Measurements from ENCODE around the gene CALCB.
A peak's percentile ranks its signal among the peaks of the same experiment; 100 is the strongest.

Gene CALCB

GRCh38 chr11:15074206-15075161, 1.1 kb downstream of the CALCB start:
- peak; percentile 56 for DNase-seq

DNA sequence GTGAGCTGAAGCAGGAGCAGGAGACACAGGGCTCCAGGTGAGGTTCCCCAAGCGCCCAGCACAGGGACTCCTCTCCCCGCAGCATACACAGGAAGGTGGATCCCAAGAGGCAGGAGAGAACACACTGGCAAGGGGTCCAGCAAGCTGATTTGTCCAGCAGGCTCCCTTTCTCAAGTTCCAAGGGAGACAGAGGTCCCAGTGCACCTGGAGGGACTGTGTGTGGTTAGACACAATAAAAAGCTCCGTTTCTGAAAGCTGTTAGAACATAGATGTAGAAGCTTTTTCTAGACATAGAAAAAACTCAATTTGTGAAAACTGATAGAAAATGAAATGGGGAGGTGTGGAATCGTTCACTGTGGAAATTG, 1.8 kb downstream of the CALCB start:
- DNase-seq = no peak

- DNase-seq = no peak
Observed at GRCh38 chr11:15091175-15091574, 17.8 kb downstream of the CALCB start.

DNA sequence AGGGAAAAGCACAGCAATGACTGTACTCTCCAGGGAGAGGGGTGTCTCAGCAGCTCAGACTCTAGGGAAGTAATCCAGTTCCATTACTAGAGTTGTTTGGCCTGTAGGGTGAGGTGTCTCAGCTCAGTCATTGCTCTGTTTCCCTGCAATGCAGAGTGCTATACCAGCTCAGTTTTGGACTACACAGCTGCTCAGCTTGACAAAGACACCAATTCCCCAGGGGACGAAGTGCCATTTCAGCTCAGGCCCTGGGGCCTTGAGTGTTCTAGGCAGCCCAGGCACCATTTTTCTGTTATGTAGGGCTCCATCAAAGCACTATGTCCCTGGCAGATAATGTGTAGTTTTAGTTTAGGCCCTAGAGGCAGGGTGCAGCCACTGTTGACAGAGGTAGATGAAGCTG, 18.2 kb downstream of the CALCB start:
- no peak for DNase-seq

DNA sequence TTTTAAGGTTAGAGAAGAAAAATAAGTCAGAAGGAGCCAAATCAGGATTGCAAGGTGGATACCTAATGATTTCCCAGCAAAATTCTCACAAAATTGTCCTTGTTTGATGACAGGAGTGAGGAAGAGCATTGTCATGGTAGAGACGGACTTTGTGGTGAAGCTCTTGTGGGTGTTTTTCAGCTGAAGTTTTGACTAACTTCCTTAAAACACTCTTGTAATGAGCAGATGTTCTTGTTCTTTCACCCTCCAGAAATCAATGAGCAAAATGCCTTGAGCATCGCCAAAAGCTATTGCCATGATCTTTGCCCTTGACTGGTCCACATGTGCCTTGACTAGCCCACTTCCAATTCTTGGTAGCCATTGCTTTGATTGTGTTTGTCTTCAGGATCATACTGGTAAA, 20.0 kb downstream of the CALCB start:
- no peak for DNase-seq

DNA sequence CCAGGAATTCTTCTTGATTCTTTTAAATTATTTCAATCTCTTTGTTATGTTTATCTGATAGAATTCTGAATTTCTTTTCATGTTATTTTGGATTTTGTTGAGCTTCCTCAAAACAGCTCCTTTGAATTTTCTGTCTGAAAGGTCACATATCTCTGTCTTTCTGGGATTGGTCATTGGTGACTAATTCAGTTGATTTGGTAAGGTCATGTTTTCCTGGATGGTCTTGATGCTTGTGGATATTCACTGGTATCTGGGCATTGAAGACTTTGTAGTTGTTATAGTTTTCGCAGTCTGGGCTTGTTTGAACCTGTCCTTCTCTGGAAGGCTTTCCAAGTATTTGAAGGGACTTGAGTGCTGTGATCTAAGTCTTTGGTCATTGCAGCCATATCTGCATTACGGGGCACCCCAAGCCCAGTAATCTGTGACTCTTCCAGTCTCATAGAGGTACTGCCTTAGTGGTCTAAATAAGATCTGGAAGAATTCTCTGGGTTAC, 22.4 kb downstream of the CALCB start:
- no peak for DNase-seq

- no peak for DNase-seq
Observed at GRCh38 chr11:15097411-15097810, 24.0 kb downstream of the CALCB start.

- no peak for DNase-seq
Observed at GRCh38 chr11:15099267-15099666, 25.9 kb downstream of the CALCB start.

- DNase-seq = no peak
Observed at GRCh38 chr11:15101072-15101709, 27.8 kb downstream of the CALCB start.

DNA sequence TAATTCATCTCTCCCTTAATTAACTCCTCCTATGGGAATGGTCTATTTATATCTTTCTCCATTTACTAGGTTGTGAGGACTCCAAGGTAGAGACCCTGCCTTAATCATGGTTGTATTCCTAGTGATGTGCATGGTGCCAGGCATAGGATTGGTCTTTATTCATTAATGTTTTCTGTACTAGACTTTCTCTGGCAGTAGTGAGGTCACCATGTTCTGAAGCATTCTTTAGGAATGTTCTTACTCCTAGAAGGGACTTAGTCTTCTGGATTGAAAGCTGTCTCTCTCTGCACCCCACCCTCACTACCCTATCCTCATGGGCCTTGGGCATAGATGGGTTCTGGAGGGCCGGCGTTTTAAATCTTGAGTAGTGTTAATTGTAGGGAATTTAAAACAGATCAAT, 30.8 kb downstream of the CALCB start:
- no peak for DNase-seq

DNA sequence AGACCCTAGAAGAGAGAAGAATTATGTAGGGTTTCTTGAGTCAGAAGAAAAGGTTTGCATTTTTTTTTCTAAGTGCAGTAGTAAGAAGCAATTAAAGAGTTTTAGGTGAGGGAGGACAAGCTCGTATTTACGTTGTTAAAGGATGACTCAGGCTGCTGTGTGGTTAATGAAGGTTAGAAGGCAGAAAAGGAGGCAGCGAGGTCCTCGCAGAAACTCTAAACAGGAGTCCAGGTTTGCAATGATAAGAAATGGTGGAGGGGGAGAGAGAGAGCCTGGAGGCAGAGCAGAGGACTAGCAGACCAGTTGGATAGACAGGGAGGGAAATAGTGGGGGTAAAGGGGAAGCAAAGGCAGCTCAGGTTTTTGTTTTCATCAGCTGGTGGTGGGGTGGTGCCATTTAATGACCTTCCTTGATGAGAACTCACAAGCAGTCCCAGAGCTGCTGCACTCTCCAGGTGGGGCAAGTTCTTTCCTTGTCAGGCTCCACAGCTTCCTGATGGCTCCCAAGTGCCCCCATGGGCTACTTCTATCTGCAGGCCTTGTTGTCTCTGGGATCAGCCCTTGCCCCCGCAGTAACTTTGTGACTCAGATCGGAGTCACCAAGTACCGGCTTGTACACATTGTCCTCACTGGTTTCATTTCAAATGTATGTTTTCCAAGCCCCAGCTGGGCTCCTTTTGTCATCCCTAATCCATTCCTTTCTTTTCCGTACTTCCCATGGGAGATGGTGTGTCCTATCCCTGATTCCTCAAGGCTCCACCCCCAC, 33.0 kb downstream of the CALCB start:
- no peak for DNase-seq

DNA sequence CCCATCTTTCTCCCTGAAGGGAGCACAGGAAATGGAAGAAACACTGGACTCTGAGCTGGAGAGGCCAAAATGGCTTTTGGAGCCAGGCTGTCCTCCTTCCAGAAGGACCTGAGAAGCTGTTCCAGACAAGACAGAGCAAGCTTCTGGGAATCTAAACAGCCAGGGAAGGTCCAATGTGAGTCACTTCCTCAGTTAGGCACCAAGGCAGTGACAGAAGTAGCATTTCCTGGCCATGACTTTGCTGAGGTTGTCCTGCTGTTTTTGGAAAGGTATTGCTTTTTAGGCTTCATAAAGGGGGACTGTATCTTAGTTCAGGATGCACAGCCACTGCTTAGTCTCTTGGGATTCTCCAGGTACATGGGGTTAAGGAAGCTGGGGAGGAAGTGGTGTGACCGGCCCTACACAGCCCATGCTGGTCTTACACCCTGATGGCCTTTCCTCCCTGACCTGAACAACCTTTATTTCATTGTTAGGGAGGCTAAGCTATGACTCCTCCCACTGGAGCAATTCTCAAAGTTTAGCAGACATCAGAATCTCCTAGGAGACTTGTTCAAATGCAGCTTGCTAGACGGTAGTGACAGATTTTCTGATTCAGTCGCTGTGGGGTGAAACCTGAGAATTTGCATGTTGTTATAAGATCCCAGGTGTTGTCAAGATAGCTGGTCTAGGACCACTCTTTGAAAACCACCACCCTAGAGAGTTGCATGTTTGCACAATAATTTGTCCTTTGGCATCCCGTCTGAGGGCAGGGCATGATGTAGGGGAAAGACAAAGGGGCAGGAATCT, 34.5 kb downstream of the CALCB start:
- DNase-seq = no peak

DNA sequence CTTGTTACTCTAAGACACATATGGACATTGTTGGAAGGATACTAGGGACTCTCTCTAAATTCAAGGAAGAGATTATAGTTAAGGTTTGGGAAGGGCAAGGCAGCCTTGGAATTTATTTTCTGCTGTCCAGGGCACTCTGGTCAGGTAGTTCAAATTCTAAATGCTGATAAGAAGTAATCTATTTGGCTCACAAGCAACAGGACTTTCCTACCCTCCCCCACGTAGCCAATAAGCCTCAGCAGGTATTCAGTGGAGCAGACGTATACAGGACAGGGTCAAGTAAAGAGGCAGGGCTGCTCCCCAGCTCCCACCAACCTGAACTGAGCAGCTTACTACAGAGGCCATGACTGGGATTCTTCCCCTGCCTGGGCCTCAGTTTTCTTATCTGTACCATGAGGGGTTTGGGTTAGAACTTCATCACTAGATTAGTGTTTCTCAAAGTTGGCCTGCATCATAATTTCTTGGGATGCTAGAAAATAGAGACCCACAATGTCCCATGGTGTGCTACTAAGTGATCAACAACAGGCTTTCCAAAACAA, 35.3 kb downstream of the CALCB start:
- no peak for DNase-seq

- no peak for DNase-seq
Observed at GRCh38 chr11:15109602-15110001, 36.2 kb downstream of the CALCB start.

DNA sequence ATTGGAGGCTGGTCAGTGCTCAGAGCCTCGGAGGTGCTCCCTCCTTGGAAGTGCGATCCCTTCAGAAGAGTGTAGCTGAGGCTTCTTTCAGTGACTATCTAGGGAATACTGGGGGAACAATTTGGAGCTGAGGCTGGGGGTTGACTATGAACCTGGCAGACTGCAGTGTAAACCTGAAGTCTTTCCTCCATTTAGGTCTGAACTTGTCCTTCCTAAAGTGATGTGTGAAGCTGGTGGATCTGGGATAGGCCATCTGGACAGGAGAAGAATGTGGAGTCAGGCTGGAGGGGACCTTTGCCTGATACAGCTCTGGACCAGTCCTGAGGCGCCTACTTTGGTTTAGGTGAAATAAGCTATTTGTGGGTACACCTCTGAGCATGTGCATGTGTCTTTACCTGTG, 37.8 kb downstream of the CALCB start:
- DNase-seq = no peak

DNA sequence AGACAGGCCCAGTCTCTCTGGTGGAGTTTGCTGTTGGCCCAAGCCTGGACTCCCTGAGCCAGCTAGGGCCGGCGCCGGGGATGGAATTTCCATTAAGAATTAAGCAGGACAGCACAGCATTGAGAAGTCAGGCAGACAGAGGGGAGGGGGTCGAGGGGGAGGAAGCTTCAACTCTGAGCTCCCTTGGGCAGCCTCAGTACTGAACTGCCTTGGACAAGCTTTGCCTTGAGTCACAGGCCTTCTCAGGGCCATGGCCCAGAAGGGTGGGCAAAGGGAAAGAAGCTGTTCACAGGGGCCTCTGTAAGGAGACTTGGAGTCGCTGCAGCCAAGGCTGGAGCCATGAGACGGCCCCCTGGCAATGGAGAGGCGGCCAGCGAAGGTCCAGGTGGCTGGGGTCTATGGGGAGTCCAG, 38.7 kb downstream of the CALCB start:
- no peak for DNase-seq

DNA sequence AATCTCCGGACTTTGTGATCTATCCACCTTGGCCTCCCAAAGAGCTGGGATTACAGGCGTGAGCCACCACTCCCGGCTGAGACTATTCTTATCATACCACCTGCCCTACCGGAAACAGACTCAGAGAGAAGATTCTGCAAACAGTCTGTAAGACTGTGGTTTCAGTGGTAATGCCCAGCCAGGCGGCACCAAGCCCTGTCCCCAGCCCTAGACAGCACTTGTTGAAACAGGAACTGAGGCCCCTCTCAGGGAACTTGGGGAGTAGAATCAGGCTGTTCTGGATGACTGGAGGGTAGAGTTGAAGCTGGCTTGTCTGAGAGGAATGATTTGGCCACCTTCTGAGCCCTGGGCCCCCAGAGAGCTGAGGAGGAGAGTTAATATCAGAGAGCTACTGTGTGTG, 40.0 kb downstream of the CALCB start:
- no peak for DNase-seq

GRCh38 chr11:15114501-15115475, 41.4 kb downstream of the CALCB start, which contains the start of gene INSC:
Gene INSC (plus strand): TSS chr11:15114923. CDS start chr11:15149175, 34,252 bp downstream.
- DNase-seq = no peak

GRCh38 chr11:15115686-15116085, 42.3 kb downstream of the CALCB start:
- no peak for DNase-seq

DNA sequence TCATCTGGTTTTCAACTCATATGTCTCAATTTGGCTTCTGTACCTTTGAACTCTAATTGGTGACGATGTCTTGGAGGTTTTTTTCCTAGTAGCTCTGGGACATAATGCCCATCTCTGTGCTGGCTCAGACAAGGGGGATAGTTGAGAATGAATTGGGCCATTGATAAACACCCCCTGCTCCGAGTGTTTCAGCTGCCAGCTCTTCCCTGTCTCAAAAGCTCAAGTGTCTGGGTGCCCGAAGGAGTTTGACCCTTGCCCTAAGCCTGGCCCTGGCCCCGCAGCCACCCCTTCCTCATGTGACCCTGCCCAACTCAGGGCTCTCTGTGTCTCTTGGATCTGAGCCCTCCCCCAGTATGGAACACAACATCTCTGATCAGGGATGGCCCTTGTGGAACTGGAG, 44.4 kb downstream of the CALCB start:
- DNase-seq = no peak

- no peak for DNase-seq
Observed at GRCh38 chr11:15118431-15118830, 45.0 kb downstream of the CALCB start.
